Cardiac muscle cell (in vitro differentiated cells and primary cell): ENCODE data around the gene CAND2. TPM values are rescaled to one million over a fixed set of nuclear protein-coding genes. Genes with fewer than 3 reads are reported as not detected.

Experiments
- DNase-seq, 2 donors: peaks; one replicate each; pipeline versions ENCODE4 v3.0.0 to v3.0.0-alpha.2; 2010 to 2017; ENCODE audit warnings: low read depth in 1 of 2, low spot score in 1 of 2
- H3K27ac ChIP-seq: fragments of 200-600 bp; sonication (generic); 2 replicates; pipeline ENCODE4 v1.5.1; 2016
- H3K27me3 ChIP-seq: fragments of 200-600 bp; sonication (generic); 2 replicates; pipeline ENCODE4 v1.6.0; 2016; ENCODE audit warnings: control low read depth
- H3K36me3 ChIP-seq: fragments of 200-600 bp; sonication (generic); 2 replicates; pipeline ENCODE4 v1.5.1; 2016; ENCODE audit warnings: control low read depth
- H3K4me1 ChIP-seq: fragments of 200-600 bp; sonication (generic); 2 replicates; pipeline ENCODE4 v1.8.1; 2017; ENCODE audit warnings: low read depth, mild to moderate bottlenecking, mixed run types
- H3K4me3 ChIP-seq: fragments of 200-600 bp; sonication (generic); 2 replicates; pipeline ENCODE4 v1.5.1; 2016; ENCODE audit warnings: mild to moderate bottlenecking
- H3K9me3 ChIP-seq: fragments of 200-600 bp; sonication (generic); 2 replicates; pipeline ENCODE4 v1.5.1; 2017; ENCODE audit warnings: low read depth, mild to moderate bottlenecking, control low read depth
- polyA plus RNA-seq: library from polyadenylated mRNA; unstranded; fragments of >200 nt; fragmentation: Nextera tagmentation; extraction: Ambion mirVana; gene quantifications from 2 replicates; pipeline ENCODE4 v1.2.1, GENCODE V29; 2016
- total RNA-seq: library from RNA; depleted of rRNA; stranded (reverse); fragments of >200 nt; gene quantifications from 2 replicates; pipeline ENCODE4 v1.2.3, GENCODE V29; 2016
- TF ChIP-seq, protein P1 (sequence below): IDR thresholded peaks from 2 replicates; pipeline ENCODE4 v1.5.1; 2012; ENCODE audit warnings: low read depth, mild to moderate bottlenecking, low read length

CAND2 gene
- total and polyA plus RNA-seq, 2 experiments from 2014 or later: 35.2 to 80.3 TPM

DNA sequence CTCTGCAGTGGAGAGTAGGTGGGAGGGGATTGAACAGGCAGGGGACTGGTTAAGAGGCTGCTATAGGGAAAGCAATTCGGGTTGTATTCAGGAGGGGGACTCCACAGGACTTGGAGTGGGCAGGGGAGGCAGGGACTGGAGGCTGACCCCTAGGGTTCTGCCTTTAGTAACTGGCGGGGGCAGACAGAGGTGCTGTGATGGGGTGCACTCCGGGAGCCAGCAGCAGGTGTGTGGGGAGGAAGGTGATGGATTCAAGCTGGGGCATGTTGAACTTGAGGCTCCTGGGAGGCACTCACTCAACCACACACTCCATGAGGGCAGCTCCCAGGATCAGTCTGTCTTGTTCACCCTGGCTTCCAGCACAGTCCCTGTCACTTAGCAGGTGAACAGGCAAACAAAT lies 12.5 kb downstream of the CAND2 start:
- peaks cover 14% of the 10 kb centered on the region for H3K4me1 ChIP-seq
- DNase-seq: no peak
- H3K36me3 ChIP-seq: peaks cover 7% of the 10 kb centered on the region
- H3K9me3 ChIP-seq: no peaks in the 10 kb centered on the region
- TF ChIP-seq, protein P1, sequence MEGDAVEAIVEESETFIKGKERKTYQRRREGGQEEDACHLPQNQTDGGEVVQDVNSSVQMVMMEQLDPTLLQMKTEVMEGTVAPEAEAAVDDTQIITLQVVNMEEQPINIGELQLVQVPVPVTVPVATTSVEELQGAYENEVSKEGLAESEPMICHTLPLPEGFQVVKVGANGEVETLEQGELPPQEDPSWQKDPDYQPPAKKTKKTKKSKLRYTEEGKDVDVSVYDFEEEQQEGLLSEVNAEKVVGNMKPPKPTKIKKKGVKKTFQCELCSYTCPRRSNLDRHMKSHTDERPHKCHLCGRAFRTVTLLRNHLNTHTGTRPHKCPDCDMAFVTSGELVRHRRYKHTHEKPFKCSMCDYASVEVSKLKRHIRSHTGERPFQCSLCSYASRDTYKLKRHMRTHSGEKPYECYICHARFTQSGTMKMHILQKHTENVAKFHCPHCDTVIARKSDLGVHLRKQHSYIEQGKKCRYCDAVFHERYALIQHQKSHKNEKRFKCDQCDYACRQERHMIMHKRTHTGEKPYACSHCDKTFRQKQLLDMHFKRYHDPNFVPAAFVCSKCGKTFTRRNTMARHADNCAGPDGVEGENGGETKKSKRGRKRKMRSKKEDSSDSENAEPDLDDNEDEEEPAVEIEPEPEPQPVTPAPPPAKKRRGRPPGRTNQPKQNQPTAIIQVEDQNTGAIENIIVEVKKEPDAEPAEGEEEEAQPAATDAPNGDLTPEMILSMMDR: no peak
- H3K27me3 ChIP-seq: no peaks in the 10 kb centered on the region
- no peak overlapping the region for H3K4me3 ChIP-seq
- no peak overlapping the region for H3K27ac ChIP-seq

DNA sequence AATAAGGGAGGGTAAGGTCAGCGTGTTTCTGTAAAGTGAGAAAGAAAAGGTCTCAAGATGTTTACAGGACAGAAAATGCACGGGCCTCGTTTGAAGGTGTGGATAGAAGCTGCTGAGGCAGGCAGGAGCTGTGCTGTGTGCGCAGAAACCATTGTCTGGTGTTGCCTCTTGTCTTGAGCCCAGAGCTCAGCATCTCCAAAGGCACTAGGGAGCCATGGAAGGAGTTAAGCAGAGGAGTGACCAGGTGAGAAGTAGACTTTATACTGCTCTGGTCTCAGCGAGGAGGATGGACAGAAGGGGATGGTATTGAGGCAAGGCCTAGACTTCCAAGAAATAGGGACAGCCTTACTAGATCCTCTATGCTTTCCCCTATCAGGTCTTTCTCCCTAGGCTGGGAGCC lies 13.0 kb downstream of the CAND2 start:
- no peak overlapping the region for H3K27ac ChIP-seq
- no peak for DNase-seq
- no peak overlapping the region for H3K4me3 ChIP-seq
- TF ChIP-seq, protein P1: no peak
- no peaks in the 10 kb centered on the region for H3K27me3 ChIP-seq
- peaks cover 14% of the 10 kb centered on the region for H3K4me1 ChIP-seq
- H3K9me3 ChIP-seq: no peaks in the 10 kb centered on the region
- H3K36me3 ChIP-seq: peaks cover 7% of the 10 kb centered on the region

DNA sequence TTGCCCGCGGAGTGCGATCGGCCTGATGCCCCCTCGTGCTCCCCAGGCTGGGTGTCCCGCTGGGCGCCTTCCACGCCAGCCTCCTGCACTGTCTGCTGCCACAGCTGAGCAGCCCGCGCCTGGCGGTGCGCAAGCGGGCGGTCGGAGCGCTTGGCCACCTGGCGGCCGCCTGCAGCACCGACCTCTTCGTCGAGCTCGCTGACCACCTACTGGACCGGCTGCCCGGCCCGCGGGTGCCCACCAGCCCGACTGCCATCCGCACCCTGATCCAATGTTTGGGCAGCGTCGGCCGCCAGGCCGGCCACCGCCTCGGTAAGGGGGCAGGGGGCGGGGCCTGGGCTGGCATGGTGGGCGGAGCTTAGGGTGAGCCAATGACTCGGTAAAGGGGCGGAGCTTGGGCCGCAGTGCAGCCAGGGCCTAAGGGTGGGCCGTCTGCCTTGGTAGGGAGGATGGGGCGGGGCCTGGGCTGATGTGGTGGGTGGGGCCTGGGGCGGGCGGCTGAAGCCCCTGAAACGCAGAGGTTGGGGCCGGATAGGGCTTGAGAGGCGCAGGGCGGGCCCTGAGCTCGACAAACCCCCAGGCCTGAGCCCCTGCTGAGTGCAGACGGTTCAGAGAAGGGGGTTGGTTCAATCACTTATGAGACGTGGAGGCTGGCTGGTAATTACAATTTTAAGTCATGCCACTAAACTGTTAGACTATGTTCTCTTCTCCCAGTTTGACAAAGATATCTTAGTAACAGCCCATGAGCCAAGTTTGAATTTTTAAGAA lies 13.7 kb downstream of the CAND2 start:
- Histone ChIP-seq H3K4me3 (peak overlapping the region; percentile 18), H3K27ac (peak overlapping the region; percentile 22), H3K4me1 (peaks cover 14% of the 10 kb centered on the region), H3K27me3 (no peaks in the 10 kb centered on the region), H3K36me3 (peaks cover 7% of the 10 kb centered on the region), H3K9me3 (no peaks in the 10 kb centered on the region)
- DNase-seq: peak; percentile 94 to 99
- TF ChIP-seq, protein P1: peak; percentile 81

DNA sequence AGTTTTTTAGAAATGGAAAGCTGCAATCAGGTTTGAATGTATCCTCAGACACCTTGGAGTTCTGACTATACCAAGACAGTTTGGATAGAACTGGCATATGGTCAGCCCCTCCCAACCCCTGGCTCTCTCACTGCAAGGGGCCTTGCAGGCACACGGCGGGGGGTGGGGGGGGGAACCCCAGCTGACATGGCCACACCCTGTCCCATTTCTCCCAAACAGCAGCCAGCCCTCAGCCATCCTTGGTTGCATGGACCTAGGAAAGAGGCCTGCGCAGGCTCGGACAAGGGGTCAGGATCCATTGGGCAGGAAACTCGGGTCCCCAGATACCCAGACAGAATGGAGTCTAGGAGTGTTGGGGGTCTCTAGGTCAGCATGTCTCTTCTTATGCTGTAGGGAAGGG lies 14.5 kb downstream of the CAND2 start:
- H3K4me3 ChIP-seq: no peak overlapping the region
- no peak for DNase-seq
- H3K36me3 ChIP-seq: peaks cover 14% of the 10 kb centered on the region
- peak overlapping the region; percentile 22 for H3K27ac ChIP-seq
- H3K4me1 ChIP-seq: peaks cover 14% of the 10 kb centered on the region
- H3K9me3 ChIP-seq: no peaks in the 10 kb centered on the region
- no peaks in the 10 kb centered on the region for H3K27me3 ChIP-seq
- TF ChIP-seq, protein P1: no peak

DNA sequence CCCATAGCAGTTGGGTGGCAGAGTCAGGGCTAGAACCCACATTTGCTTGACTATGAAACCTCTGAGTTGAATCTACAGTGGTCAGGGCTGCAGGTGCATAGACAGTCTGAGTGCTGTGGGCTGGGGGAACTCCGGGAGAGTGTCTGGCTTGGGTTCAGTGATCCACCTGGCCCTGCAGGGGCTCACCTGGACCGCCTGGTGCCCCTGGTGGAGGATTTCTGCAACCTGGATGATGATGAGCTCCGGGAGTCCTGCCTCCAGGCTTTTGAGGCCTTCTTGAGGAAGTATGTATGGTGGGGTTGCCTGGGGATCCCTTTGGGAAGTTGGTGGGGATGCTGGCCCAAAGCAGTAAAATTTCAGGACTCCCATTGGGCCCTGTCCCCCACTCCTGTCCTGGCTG lies 16.3 kb downstream of the CAND2 start:
- TF ChIP-seq, protein P1: no peak
- Histone ChIP-seq H3K9me3 (no peaks in the 10 kb centered on the region), H3K36me3 (peaks cover 23% of the 10 kb centered on the region), H3K27ac (no peak overlapping the region), H3K4me3 (no peak overlapping the region), H3K4me1 (peaks cover 9% of the 10 kb centered on the region), H3K27me3 (no peaks in the 10 kb centered on the region)
- DNase-seq: no peak
